ENCODE measurements around the gene CALR3.
"Not testable (repeated sequence)": the region's sequence is repeated elsewhere in the genome, so short reads cannot be mapped to it uniquely, and the experiment has no call there.

CALR3 gene, protein sequence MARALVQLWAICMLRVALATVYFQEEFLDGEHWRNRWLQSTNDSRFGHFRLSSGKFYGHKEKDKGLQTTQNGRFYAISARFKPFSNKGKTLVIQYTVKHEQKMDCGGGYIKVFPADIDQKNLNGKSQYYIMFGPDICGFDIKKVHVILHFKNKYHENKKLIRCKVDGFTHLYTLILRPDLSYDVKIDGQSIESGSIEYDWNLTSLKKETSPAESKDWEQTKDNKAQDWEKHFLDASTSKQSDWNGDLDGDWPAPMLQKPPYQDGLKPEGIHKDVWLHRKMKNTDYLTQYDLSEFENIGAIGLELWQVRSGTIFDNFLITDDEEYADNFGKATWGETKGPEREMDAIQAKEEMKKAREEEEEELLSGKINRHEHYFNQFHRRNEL

GRCh38 chr19:16495982-16496612 lies at the start of gene CALR3, which contains the start of gene C19orf44:
Gene CALR3 (minus strand): TSS chr19:16496167. CDS start chr19:16496129, 38 bp downstream.
Gene C19orf44 (plus strand): TSS chr19:16496394. CDS start chr19:16500793, 4,399 bp downstream.
- Mint-ChIP-seq H3K27ac (peak within 1 kb of the TSS; percentile 96), H3K36me3 (peaks cover 7% of the 10 kb centered on the region), H3K4me1 (peaks cover 9% of the 10 kb centered on the region), H3K9me3 (no peaks in the 10 kb centered on the region), H3K4me3 (peak within 1 kb of the TSS; percentile 96)
- peak; percentile 99 for ATAC-seq
- DNase-seq (ENCODE audit: low spot score in 2 of 2) = peak; percentile 88 to 97

DNA sequence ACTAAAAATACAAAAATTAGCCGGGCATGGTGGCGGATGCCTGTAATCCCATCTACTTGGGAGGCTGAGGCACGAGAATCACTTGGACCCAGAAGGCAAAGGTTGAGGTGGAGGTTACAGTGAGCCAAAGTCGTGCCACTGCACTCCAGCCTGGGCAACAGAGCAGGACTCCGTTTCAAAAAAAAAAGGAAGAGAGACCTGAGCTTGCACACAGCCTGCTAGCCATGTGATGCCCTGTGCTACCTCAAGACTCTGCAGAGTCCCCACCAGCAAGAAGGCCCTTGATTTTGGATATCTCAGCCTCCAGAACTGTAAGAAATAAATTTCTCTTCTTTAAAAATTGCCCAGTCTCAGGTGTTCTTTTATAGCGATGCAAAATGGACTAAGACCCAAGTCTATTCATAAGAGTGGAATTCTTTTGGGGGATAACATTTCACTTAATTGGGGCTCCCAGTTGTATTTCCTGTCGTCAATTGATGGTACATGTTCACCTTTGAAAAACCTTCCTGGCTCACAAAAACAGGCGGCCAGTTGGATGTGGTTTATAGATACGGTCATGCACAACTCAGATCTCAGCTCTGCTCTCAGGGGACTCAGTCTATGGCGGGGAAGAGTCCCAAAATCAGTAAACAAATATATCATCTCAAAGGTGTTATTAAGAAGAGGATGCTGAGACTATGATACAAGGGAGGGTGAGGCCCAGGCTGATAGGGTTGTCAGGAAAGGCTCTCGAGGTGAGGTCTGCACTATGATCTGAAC lies 48.7 kb upstream of the CALR3 start:
- H3K9me3 Mint-ChIP-seq = no peaks in the 10 kb centered on the region
- ATAC-seq (no peak), DNase-seq (ENCODE audit: low spot score in 2 of 2) (no peak)
- H3K27ac Mint-ChIP-seq = no peak overlapping the region
- H3K4me3 Mint-ChIP-seq = peak overlapping the region; percentile 84
- H3K36me3 Mint-ChIP-seq = peaks cover 48% of the 10 kb centered on the region
- H3K4me1 Mint-ChIP-seq = peaks cover 45% of the 10 kb centered on the region

- ATAC-seq; H3K27ac Mint-ChIP-seq; H3K9me3 Mint-ChIP-seq; DNase-seq (ENCODE audit: low spot score in 2 of 2): not testable (repeated sequence)
- Mint-ChIP-seq H3K36me3 (peaks cover 50% of the 10 kb centered on the region), H3K4me3 (peak overlapping the region; percentile 84), H3K4me1 (peaks cover 45% of the 10 kb centered on the region)
These were observed 47.8 kb upstream of the CALR3 start for GRCh38 chr19:16543734-16544133.

DNA sequence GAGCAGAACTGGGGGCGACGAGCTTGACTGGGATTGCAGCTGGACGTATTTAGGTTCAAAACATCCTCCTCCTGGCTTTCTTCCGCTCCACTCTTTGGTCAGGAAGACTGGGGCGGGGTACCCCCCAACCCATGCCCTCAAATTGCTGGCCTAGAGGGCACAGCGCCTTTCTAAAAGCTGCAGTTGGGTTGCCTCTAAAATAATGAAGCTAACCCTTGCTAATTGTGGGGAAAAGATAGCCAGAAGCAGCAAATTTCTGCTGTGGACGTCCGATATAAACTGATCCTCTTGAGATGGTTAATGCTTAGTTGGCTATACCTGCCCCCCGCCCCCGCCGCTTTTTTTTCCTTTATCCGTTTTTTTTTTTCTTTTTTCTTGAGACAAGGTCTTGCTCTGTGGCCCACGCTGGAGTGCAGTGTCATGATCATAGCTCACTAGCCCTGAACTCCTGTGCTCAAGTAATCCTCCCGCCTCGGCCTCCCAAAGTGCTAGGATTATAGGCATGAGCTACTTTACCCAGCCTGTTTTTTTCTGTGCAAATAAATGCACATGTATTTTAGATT lies 47.0 kb upstream of the CALR3 start:
- ATAC-seq (no peak), DNase-seq (ENCODE audit: low spot score in 2 of 2) (no peak)
- peaks cover 50% of the 10 kb centered on the region for H3K4me1 Mint-ChIP-seq
- H3K4me3 Mint-ChIP-seq = peak overlapping the region; percentile 84
- peaks cover 57% of the 10 kb centered on the region for H3K36me3 Mint-ChIP-seq
- H3K27ac Mint-ChIP-seq = peak overlapping the region; percentile 85
- no peaks in the 10 kb centered on the region for H3K9me3 Mint-ChIP-seq

DNA sequence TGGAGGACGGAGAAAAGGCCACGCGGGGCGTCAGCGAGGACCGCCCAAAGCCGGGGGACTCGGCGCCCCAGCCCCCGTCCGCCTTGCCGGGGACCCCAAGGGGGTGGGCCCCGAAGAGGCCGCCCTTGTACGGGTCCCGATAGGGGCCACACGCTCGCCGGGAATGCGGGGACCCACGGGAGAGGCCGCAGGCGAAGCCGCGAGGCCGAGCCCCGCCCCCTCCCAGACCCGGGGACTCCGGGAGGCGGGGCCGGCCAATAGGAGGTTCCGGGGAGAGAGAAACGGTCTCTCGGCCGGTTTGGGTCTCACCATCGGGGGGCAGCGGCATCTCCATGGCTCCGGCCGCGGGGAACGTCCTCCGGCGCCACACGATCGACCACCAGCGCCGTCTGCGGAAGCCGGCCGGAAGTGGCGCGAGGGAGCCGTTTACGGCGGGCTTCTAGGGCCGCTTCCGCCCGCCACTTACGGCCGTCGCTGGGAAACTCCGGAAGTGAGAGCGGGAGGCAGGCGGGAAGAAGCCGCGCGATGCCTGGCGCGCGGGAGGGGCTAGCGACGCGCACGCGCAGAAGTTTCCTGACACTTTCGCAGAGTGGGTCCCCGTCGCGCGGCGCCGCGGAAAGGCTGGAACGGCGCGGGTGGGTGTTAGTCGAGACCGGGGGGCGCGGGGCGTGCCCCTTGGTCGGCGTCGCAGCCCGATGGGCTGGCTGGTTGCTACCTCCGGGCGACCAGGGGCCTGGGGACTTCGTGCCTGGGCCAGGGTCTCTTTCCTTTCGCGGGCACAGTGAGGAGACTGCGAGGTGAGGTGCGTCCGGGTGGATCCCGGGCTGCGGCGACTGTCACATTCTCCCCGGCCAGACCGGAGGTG lies 46.3 kb upstream of the CALR3 start, which contains the start of gene CHERP:
TSS of gene CHERP (minus strand) at position 393 of the 865 bp plus-strand sequence. CDS start at position 334, 59 bp downstream.
- H3K4me1 Mint-ChIP-seq = peaks cover 50% of the 10 kb centered on the region
- peak within 1 kb of the TSS; percentile 85 for H3K27ac Mint-ChIP-seq
- H3K36me3 Mint-ChIP-seq = peaks cover 64% of the 10 kb centered on the region
- peak; percentile 88 for ATAC-seq
- peak within 1 kb of the TSS; percentile 84 for H3K4me3 Mint-ChIP-seq
- H3K9me3 Mint-ChIP-seq = no peaks in the 10 kb centered on the region
- peak; percentile 88 to 97 for DNase-seq (ENCODE audit: low spot score in 2 of 2)

DNA sequence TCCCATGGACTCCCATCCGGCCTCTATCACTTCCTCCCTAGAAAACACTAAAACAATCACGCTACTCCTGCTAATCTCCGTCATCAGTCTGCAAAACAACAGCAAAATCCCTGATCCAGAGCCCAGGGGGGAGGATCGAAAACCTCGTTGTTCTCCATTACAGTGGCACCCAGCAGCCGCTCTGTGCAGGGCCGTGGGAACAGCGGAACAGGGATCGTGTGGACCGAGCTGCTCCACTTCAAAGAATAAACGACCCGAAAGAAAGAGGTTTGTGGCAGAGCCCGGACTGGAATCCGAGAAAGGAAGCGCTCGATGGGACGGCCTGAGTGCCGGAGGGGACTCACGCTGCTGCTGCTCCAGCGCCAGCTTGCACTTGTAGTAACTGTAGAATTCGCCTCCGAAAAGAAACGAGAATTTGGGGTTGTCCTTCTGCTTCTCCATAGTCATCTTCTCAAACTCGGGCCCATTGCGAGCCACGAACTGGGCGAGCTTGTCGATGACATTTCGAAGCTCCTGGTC lies 45.6 kb upstream of the CALR3 start:
- Mint-ChIP-seq H3K4me1 (peaks cover 55% of the 10 kb centered on the region), H3K27ac (peak overlapping the region; percentile 85), H3K9me3 (no peaks in the 10 kb centered on the region), H3K4me3 (peak overlapping the region; percentile 84), H3K36me3 (peaks cover 71% of the 10 kb centered on the region)
- DNase-seq (ENCODE audit: low spot score in 2 of 2) (no peak), ATAC-seq (no peak)

GRCh38 chr19:16540948-16541347 lies 45.0 kb upstream of the CALR3 start:
- DNase-seq (ENCODE audit: low spot score in 2 of 2) (no peak), ATAC-seq (no peak)
- peak overlapping the region; percentile 84 for H3K4me3 Mint-ChIP-seq
- peak overlapping the region; percentile 85 for H3K27ac Mint-ChIP-seq
- peaks cover 74% of the 10 kb centered on the region for H3K36me3 Mint-ChIP-seq
- peaks cover 61% of the 10 kb centered on the region for H3K4me1 Mint-ChIP-seq
- no peaks in the 10 kb centered on the region for H3K9me3 Mint-ChIP-seq

- Mint-ChIP-seq H3K4me3 (no peak overlapping the region), H3K27ac (peak overlapping the region; percentile 79), H3K36me3 (peaks cover 93% of the 10 kb centered on the region), H3K4me1 (peaks cover 47% of the 10 kb centered on the region), H3K9me3 (no peaks in the 10 kb centered on the region)
- DNase-seq (ENCODE audit: low spot score in 2 of 2) (no peak), ATAC-seq (no peak)
These were observed 41.1 kb upstream of the CALR3 start for GRCh38 chr19:16537111-16537510.

DNA sequence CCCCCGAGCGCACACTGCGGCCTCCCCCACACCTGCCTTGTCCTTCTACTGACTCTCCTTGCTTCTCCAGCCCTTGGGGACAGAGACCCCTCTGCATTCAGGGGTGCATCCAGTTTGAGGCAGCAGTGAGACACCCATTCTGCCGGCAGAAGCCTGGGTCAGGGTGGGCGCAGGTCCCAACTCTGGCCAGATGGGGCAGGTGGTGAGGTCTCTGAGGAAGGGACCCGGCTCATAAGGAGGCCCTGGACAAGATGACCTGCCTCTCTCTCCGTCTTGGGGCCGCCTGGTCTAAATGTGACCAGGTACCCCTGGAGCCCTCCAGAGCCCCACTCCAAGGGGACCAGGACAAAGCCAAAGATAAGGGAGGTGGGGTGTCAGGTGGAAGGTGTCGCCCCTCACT lies 40.2 kb upstream of the CALR3 start:
- H3K9me3 Mint-ChIP-seq = no peaks in the 10 kb centered on the region
- peaks cover 96% of the 10 kb centered on the region for H3K36me3 Mint-ChIP-seq
- peaks cover 42% of the 10 kb centered on the region for H3K4me1 Mint-ChIP-seq
- H3K27ac Mint-ChIP-seq = peak overlapping the region; percentile 60
- H3K4me3 Mint-ChIP-seq = no peak overlapping the region
- ATAC-seq (no peak), DNase-seq (ENCODE audit: low spot score in 2 of 2) (no peak)

DNA sequence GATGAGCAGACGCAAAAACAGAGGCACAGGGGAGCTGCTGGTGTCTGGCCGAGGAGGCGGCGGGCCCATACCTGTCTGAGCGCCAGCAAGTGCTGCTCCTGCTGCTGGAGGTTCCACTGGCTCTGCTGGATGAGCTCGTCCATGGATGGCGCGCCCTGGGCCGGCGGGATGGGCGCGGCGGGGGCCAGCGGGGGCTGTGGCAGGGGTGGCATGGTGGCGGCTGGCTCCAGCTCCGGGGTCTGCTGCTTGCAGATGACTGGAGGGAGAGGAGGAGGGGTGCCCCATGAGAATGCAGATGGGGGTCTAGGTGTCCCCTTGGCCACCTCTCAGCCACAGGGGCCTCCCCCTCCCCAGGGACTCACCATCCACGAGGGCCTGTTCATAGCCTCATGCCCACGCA lies 39.4 kb upstream of the CALR3 start:
- H3K4me3 Mint-ChIP-seq = no peak overlapping the region

DNA sequence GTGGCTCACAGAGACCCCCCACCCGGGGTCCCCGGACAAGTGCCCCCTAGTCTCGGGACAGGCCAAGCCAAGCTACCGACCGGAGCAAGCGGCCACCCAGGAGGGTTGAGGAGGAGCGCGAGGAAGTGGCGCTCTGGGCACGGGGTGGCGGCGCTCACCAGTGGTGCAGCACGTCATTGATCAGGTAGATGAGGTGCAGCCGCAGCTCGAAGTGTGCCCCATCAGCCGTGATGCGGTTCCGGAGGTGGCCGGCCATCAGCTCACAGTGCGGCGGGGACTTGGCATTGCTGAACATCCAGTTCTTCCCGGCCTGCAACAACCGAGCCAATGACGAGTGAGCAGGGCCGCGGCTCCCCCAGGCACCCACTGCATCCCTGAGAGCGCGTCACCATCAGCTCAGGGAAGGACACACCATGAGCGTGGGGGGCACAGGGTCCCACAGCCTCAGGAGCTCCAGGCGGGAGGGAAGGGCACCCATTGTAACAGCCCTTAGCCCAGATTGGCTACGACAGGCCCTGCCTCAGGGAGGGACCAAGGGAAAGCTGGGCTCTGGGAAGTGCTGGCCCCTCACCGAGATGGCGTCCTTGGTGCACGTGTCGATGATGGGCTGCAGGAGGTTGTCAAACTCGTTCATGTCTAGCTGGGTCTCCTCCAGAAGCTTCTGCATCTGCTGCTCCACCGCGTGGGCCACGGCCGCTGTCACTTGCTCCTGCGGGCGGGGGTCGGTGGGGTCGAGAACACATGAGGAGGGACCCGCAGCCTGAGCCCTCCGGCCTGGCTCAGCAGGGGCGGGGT lies 36.7 kb upstream of the CALR3 start:
- ATAC-seq (no peak), DNase-seq (ENCODE audit: low spot score in 2 of 2) (no peak)
- H3K36me3 Mint-ChIP-seq = peaks cover 95% of the 10 kb centered on the region
- no peaks in the 10 kb centered on the region for H3K9me3 Mint-ChIP-seq
- no peak overlapping the region for H3K27ac Mint-ChIP-seq
- H3K4me1 Mint-ChIP-seq = peaks cover 16% of the 10 kb centered on the region
- no peak overlapping the region for H3K4me3 Mint-ChIP-seq

More for the DNA sequence above, 39.4 kb upstream of the CALR3 start:
- ATAC-seq (no peak), DNase-seq (ENCODE audit: low spot score in 2 of 2) (no peak)
- H3K36me3 Mint-ChIP-seq = peaks cover 95% of the 10 kb centered on the region
- peaks cover 40% of the 10 kb centered on the region for H3K4me1 Mint-ChIP-seq
- no peaks in the 10 kb centered on the region for H3K9me3 Mint-ChIP-seq
- H3K27ac Mint-ChIP-seq = no peak overlapping the region

- Mint-ChIP-seq H3K4me3 (no peak overlapping the region), H3K36me3 (peaks cover 95% of the 10 kb centered on the region), H3K4me1 (peaks cover 5% of the 10 kb centered on the region), H3K27ac (peak overlapping the region; percentile 81), H3K9me3 (no peaks in the 10 kb centered on the region)
- no peak for ATAC-seq
- no peak for DNase-seq (ENCODE audit: low spot score in 2 of 2)
These were observed 35.4 kb upstream of the CALR3 start for GRCh38 chr19:16531380-16531669.

- H3K27ac Mint-ChIP-seq = peak overlapping the region; percentile 81
- H3K36me3 Mint-ChIP-seq = peaks cover 95% of the 10 kb centered on the region
- H3K4me1 Mint-ChIP-seq = no peaks in the 10 kb centered on the region
- H3K9me3 Mint-ChIP-seq = no peaks in the 10 kb centered on the region
- DNase-seq (ENCODE audit: low spot score in 2 of 2) = no peak
- no peak overlapping the region for H3K4me3 Mint-ChIP-seq
- ATAC-seq = no peak
These were observed 34.8 kb upstream of the CALR3 start for GRCh38 chr19:16530540-16531379.

Measured in stimulated activated effector memory CD8-positive, alpha-beta T cell treated with anti-CD3 and anti-CD28 coated beads, Interleukin-12 subunit alpha, Interleukin-12 subunit beta, amount 100 ng/mL, for 72 hours (primary cell).